DOHH2 (cell line): ENCODE measurements around the gene CLEC2A.

ENCODE experiments used
- H3F3A ChIP-seq: fragments of 200-600 bp; sonication (generic), shearing (Covaris generic); 2 replicates; pipeline ENCODE4 v1.6.0; 2016; ENCODE audit warnings: antibody characterized with exemption, mild to moderate bottlenecking; ENCODE audit not compliant: control insufficient read depth, insufficient read depth
- H3K27ac ChIP-seq: fragments of 200-600 bp; sonication (generic); 2 replicates; pipeline ENCODE4 v1.5.1; 2014; ENCODE audit warnings: low read depth, mild to moderate bottlenecking, low read length, moderate library complexity
- H3K27me3 ChIP-seq: fragments of 200-600 bp; sonication (generic); 2 replicates; pipeline ENCODE4 v1.6.1; 2014; ENCODE audit warnings: mild to moderate bottlenecking, low read length, mixed read lengths; ENCODE audit not compliant: control insufficient read depth
- H3K36me3 ChIP-seq: fragments of 200-600 bp; sonication (generic); 2 replicates; pipeline ENCODE4 v1.6.1; 2014; ENCODE audit warnings: mild to moderate bottlenecking, low read length, moderate library complexity, mixed read lengths; ENCODE audit not compliant: control insufficient read depth
- H3K4me1 ChIP-seq: fragments of 200-600 bp; sonication (generic); 2 replicates; pipeline ENCODE4 v1.6.1; 2014; ENCODE audit warnings: mild to moderate bottlenecking, low read length, mixed read lengths; ENCODE audit not compliant: control insufficient read depth
- H3K4me2 ChIP-seq: fragments of 200-600 bp; sonication (generic); 2 replicates; pipeline ENCODE4 v1.6.0; 2014; ENCODE audit warnings: mild to moderate bottlenecking, low read length, moderate library complexity
- H3K4me3 ChIP-seq: fragments of 200-600 bp; sonication (generic); 2 replicates; pipeline ENCODE4 v1.5.1; 2014; ENCODE audit warnings: mild to moderate bottlenecking, low read length, mixed read lengths
- H3K79me2 ChIP-seq: fragments of 200-600 bp; sonication (generic); 2 replicates; pipeline ENCODE4 v1.6.1; 2014; ENCODE audit warnings: mild to moderate bottlenecking, low read length, mixed read lengths; ENCODE audit not compliant: control insufficient read depth
- H3K9me2 ChIP-seq: fragments of 200-600 bp; sonication (generic); replicated peaks from 2 replicates; pipeline ENCODE4 v1.6.1; 2014; ENCODE audit warnings: mild to moderate bottlenecking, low read length, mixed read lengths; ENCODE audit not compliant: control insufficient read depth
- H3K9me3 ChIP-seq: fragments of 200-600 bp; sonication (generic); 2 replicates; pipeline ENCODE4 v1.6.1; 2014; ENCODE audit warnings: antibody characterized with exemption, low read length, mixed read lengths; ENCODE audit not compliant: control insufficient read depth, insufficient read depth
- H4K20me1 ChIP-seq: fragments of 200-600 bp; sonication (generic); 2 replicates; pipeline ENCODE4 v1.6.0; 2014; ENCODE audit warnings: low read depth, mild to moderate bottlenecking, antibody characterized with exemption, low read length, moderate library complexity; ENCODE audit not compliant: control insufficient read depth, insufficient read depth
- EZH2phosphoT487 ChIP-seq: fragments of 200-600 bp; sonication (generic); IDR thresholded peaks from 2 replicates; pipeline ENCODE4 v1.6.1; 2017; ENCODE audit warnings: borderline replicate concordance, mild to moderate bottlenecking, antibody characterized with exemption, low read length, moderate library complexity, mixed read lengths
- TF ChIP-seq, protein P1 (sequence below): fragments of 200-600 bp; sonication (generic); IDR thresholded peaks from one replicate; pipeline ENCODE4 v1.5.1; 2014; ENCODE audit warnings: antibody characterized with exemption, mild to moderate bottlenecking, low read depth, low read length; ENCODE audit not compliant: poor library complexity, severe bottlenecking

CLEC2A gene

DNA sequence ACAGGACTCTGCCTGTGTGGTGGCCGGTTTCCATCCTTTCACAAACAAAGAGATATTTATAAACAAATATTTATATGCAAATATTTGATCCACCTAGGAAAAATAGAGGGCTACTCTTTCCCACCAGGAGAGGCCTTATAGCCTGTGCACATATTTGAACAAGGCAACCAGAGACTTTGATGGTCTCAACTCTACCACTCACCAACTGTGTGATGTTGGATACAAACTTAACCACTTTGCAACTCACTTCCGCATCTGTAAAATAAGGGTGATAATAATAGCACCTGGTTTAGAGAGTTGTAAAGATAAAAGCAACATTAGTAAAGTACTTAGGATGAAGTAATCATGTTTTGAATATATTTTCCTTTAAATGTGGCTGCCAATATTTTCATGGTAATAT, 37.5 kb upstream of the CLEC2A start:
- no peaks in the 10 kb centered on the region for H3K9me3 ChIP-seq
- TF ChIP-seq EZH2phosphoT487 = no peak
- TF ChIP-seq, protein P1, sequence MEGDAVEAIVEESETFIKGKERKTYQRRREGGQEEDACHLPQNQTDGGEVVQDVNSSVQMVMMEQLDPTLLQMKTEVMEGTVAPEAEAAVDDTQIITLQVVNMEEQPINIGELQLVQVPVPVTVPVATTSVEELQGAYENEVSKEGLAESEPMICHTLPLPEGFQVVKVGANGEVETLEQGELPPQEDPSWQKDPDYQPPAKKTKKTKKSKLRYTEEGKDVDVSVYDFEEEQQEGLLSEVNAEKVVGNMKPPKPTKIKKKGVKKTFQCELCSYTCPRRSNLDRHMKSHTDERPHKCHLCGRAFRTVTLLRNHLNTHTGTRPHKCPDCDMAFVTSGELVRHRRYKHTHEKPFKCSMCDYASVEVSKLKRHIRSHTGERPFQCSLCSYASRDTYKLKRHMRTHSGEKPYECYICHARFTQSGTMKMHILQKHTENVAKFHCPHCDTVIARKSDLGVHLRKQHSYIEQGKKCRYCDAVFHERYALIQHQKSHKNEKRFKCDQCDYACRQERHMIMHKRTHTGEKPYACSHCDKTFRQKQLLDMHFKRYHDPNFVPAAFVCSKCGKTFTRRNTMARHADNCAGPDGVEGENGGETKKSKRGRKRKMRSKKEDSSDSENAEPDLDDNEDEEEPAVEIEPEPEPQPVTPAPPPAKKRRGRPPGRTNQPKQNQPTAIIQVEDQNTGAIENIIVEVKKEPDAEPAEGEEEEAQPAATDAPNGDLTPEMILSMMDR = no peak
- H3K27ac ChIP-seq = no peak overlapping the region
- H3K9me2 ChIP-seq = no peaks in the 10 kb centered on the region
- H3K36me3 ChIP-seq = no peaks in the 10 kb centered on the region
- H3F3A ChIP-seq = no peaks in the 10 kb centered on the region
- no peaks in the 10 kb centered on the region for H3K79me2 ChIP-seq
- no peaks in the 10 kb centered on the region for H4K20me1 ChIP-seq
- H3K4me2 ChIP-seq = no peak overlapping the region
- H3K4me1 ChIP-seq = no peaks in the 10 kb centered on the region
- H3K4me3 ChIP-seq = no peak overlapping the region
- H3K27me3 ChIP-seq = peaks cover 17% of the 10 kb centered on the region

DNA sequence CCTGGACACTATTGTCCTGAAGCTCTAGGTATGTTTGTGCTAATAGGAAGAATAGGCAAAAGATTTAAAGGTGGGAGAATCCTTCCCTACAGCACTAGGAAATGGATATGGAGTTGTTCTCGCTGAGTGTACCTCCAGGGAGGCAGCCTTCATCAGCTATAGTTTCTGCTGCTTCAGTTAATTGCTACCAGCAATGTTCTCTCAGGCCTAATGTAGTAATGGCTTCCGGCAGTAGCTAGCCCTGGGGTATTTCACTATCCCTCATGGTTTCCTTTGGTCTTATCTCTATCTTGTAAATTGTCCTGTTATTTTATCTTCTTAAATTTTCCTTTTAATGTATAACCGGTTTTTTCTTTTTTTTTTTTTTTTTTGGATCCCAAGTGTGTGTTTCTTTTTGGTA, 29.7 kb upstream of the CLEC2A start:
- no peak for TF ChIP-seq EZH2phosphoT487
- TF ChIP-seq, protein P1 = no peak
- H3K9me2 ChIP-seq = no peaks in the 10 kb centered on the region

GRCh38 chr12:9961106-9961505, 28.9 kb upstream of the CLEC2A start:
- Histone ChIP-seq H3F3A (no peaks in the 10 kb centered on the region), H3K4me2 (no peak overlapping the region), H3K9me2 (no peaks in the 10 kb centered on the region), H3K4me3 (no peak overlapping the region), H3K36me3 (no peaks in the 10 kb centered on the region), H3K4me1 (no peaks in the 10 kb centered on the region), H3K27ac (no peak overlapping the region), H3K9me3 (no peaks in the 10 kb centered on the region), H3K79me2 (no peaks in the 10 kb centered on the region), H4K20me1 (no peaks in the 10 kb centered on the region), H3K27me3 (0 out of 2 replicates have a peak, but pooled peaks cover 2% of the 10 kb centered on the region)
- no peak for TF ChIP-seq EZH2phosphoT487
- TF ChIP-seq, protein P1 = no peak

More for the DNA sequence above, 29.7 kb upstream of the CLEC2A start:
- Histone ChIP-seq H3K27ac (no peak overlapping the region), H3K4me2 (no peak overlapping the region), H4K20me1 (no peaks in the 10 kb centered on the region), H3K4me3 (no peak overlapping the region), H3K9me3 (no peaks in the 10 kb centered on the region), H3K27me3 (0 out of 2 replicates have a peak, but pooled peaks cover 2% of the 10 kb centered on the region), H3K79me2 (no peaks in the 10 kb centered on the region), H3K36me3 (no peaks in the 10 kb centered on the region), H3F3A (no peaks in the 10 kb centered on the region), H3K4me1 (no peaks in the 10 kb centered on the region)
